Fibroblast of lung (primary cell): ENCODE results near the gene SSPN. TPM values are rescaled to one million over a fixed set of nuclear protein-coding genes. Genes with fewer than 3 reads are reported as not detected.

ENCODE experiments used
- DNase-seq, 2 donors: peaks; one replicate each; pipeline versions ENCODE4 v3.0.0 to v3.0.0-alpha.2; 2010; ENCODE audit warnings: low read depth in 2 of 2
- H2AFZ ChIP-seq: 2 replicates; pipeline ENCODE4 v1.5.1; 2012; ENCODE audit warnings: low read length, control low read depth, inconsistent platforms
- H3K27ac ChIP-seq: 2 replicates; pipeline ENCODE4 v1.5.1; 2011; ENCODE audit warnings: low read length, control low read depth; ENCODE audit not compliant: insufficient read depth
- H3K27me3 ChIP-seq: 2 replicates; pipeline ENCODE4 v1.5.1; 2011; ENCODE audit warnings: mild to moderate bottlenecking, low read length; ENCODE audit not compliant: control insufficient read depth, insufficient read depth
- H3K36me3 ChIP-seq: 2 replicates; pipeline ENCODE4 v1.5.1; 2011; ENCODE audit warnings: low read length; ENCODE audit not compliant: control insufficient read depth, insufficient read depth
- H3K4me1 ChIP-seq: 2 replicates; pipeline ENCODE4 v1.5.1; 2011; ENCODE audit warnings: low read length; ENCODE audit not compliant: control insufficient read depth, insufficient read depth; ENCODE audit errors: extremely low read depth
- H3K4me2 ChIP-seq: 2 replicates; pipeline ENCODE4 v1.5.1; 2011; ENCODE audit warnings: low read length, control low read depth; ENCODE audit not compliant: insufficient read depth; ENCODE audit errors: extremely low read depth
- H3K4me3 ChIP-seq, 4 experiments: fragments of 200-600 bp in 1 of 4; sonication (generic) in 1 of 4; replicated peaks in 1 of 4; 2 replicates each; pipeline ENCODE4 v1.5.1; 2011 to 2016; ENCODE audit warnings: low read length in 4 of 4, low read depth in 3 of 4, mild to moderate bottlenecking in 3 of 4, control low read depth in 2 of 4, inconsistent platforms in 1 of 4, mixed read lengths in 1 of 4; ENCODE audit not compliant: insufficient read depth in 1 of 4; ENCODE audit errors: control extremely low read depth in 1 of 4
- H3K79me2 ChIP-seq: 2 replicates; pipeline ENCODE4 v1.5.1; 2012; ENCODE audit warnings: mild to moderate bottlenecking, low read length, inconsistent platforms; ENCODE audit not compliant: control insufficient read depth, insufficient read depth
- H3K9ac ChIP-seq: 2 replicates; pipeline ENCODE4 v1.5.1; 2011; ENCODE audit warnings: mild to moderate bottlenecking, low read length, control low read depth; ENCODE audit not compliant: insufficient read depth
- H3K9me3 ChIP-seq: 2 replicates; pipeline ENCODE4 v1.5.1; 2012; ENCODE audit warnings: low read depth, low read length; ENCODE audit not compliant: control insufficient read depth, insufficient read depth
- H4K20me1 ChIP-seq: 2 replicates; pipeline ENCODE4 v1.5.1; 2011; ENCODE audit warnings: low read length; ENCODE audit not compliant: control insufficient read depth, insufficient read depth; ENCODE audit errors: extremely low read depth
- EZH2 ChIP-seq: IDR thresholded peaks from 2 replicates; pipeline ENCODE4 v1.5.1; 2012; ENCODE audit warnings: low read length, control low read depth, mild to moderate bottlenecking; ENCODE audit errors: missing control alignments
- polyA plus RNA-seq, 2 donors: library from polyadenylated mRNA; depleted of rRNA in 1 of 2; stranded (reverse) in 1 of 2; unstranded in 1 of 2; fragments of >200 nt; gene quantifications; 2 replicates each; pipeline ENCODE4 v1.2.1, GENCODE V29; 2011 to 2012; ENCODE audit warnings: missing spikeins in 1 of 2
- total RNA-seq: library from RNA; depleted of rRNA; stranded (reverse); fragments of >200 nt; gene quantifications from 2 replicates; pipeline ENCODE4 v1.2.1, GENCODE V29; 2014
- TF ChIP-seq, protein P1 (sequence below), 2 donors: IDR thresholded peaks in 1 of 2; conservative IDR thresholded peaks in 1 of 2; 1 replicate in 1 of 2; 2 replicates in 1 of 2; pipeline ENCODE4 v1.5.1; 2011 to 2012; ENCODE audit warnings: low read length in 2 of 2, control low read depth in 1 of 2, inconsistent platforms in 1 of 2, low read depth in 1 of 2, mild to moderate bottlenecking in 1 of 2

SSPN gene
- total and polyA plus RNA-seq, 2 donors (not counting 1 experiment from before 2014, with no cell fraction given) = 18.3 to 18.5 TPM

DNA sequence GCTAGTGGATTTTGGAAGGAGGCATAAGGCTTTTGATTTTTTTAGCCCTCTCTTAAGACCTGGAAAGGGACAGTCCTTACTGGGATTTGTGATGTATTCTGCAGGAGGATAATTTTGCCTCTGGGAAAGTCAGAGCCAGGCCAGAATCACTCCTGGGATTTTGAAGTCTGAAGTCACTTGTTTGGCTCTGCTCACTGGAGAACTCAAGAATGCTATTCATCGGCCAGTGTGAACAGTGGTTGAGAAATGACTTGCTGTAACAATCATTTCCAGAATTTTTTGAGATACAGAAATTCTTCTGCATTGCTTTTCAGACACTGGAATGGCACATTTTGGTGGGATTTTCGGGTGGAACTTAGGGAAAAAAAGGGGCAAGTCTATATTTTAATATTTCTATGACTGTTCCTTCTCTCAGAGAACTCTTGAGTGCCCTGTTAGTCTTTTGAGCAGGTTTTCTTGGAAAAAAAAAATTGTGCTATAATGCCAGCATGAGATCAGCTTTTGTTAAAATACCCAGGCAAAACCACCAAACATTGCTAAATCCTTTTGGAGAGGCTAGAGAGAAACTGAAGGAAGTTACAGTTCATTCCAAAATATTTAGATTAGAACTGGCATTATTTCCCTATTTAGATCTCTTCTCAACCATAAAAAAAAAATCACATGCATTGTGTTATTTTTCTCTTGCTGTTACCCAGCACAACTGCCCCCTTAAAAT lies 44.5 kb upstream of the SSPN start:
- H3K4me1 ChIP-seq = peaks cover 18% of the 10 kb centered on the region
- H3K9me3 ChIP-seq = no peaks in the 10 kb centered on the region
- H2AFZ ChIP-seq = no peak overlapping the region
- no peak overlapping the region for H3K4me2 ChIP-seq
- no peaks in the 10 kb centered on the region for H3K27me3 ChIP-seq
- no peaks in the 10 kb centered on the region for H4K20me1 ChIP-seq
- H3K27ac ChIP-seq = no peak overlapping the region
- TF ChIP-seq, protein P1, sequence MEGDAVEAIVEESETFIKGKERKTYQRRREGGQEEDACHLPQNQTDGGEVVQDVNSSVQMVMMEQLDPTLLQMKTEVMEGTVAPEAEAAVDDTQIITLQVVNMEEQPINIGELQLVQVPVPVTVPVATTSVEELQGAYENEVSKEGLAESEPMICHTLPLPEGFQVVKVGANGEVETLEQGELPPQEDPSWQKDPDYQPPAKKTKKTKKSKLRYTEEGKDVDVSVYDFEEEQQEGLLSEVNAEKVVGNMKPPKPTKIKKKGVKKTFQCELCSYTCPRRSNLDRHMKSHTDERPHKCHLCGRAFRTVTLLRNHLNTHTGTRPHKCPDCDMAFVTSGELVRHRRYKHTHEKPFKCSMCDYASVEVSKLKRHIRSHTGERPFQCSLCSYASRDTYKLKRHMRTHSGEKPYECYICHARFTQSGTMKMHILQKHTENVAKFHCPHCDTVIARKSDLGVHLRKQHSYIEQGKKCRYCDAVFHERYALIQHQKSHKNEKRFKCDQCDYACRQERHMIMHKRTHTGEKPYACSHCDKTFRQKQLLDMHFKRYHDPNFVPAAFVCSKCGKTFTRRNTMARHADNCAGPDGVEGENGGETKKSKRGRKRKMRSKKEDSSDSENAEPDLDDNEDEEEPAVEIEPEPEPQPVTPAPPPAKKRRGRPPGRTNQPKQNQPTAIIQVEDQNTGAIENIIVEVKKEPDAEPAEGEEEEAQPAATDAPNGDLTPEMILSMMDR (conservative IDR thresholded peaks at IDR 0.05 in 1 of 2, IDR thresholded peaks at IDR 0.05 in 1 of 2; ENCODE audit: low read depth in 1 of 2, low read length in 2 of 2) = no peak
- no peak for TF ChIP-seq EZH2
- peak; percentile 80 to 94 for DNase-seq
- H3K36me3 ChIP-seq = no peaks in the 10 kb centered on the region
- H3K79me2 ChIP-seq = no peaks in the 10 kb centered on the region
- H3K9ac ChIP-seq = no peak overlapping the region
- H3K4me3 ChIP-seq = no peak overlapping the region

GRCh38 chr12:26152507-26153102 lies 42.8 kb upstream of the SSPN start:
- Histone ChIP-seq H4K20me1 (no peaks in the 10 kb centered on the region), H3K36me3 (no peaks in the 10 kb centered on the region), H3K4me3 (no peak overlapping the region), H3K4me2 (no peak overlapping the region), H2AFZ (no peak overlapping the region), H3K4me1 (peaks cover 18% of the 10 kb centered on the region), H3K9ac (no peak overlapping the region), H3K79me2 (no peaks in the 10 kb centered on the region), H3K9me3 (no peaks in the 10 kb centered on the region), H3K27ac (peak overlapping the region; percentile 0), H3K27me3 (no peaks in the 10 kb centered on the region)
- peak in 1 of 2 donors; percentile 23 for DNase-seq
- TF ChIP-seq, protein P1 (conservative IDR thresholded peaks at IDR 0.05 in 1 of 2, IDR thresholded peaks at IDR 0.05 in 1 of 2; ENCODE audit: low read depth in 1 of 2, low read length in 2 of 2) = no peak
- TF ChIP-seq EZH2 = no peak

- DNase-seq = peak; percentile 94 to 99
- Histone ChIP-seq H2AFZ (peak overlapping the region; percentile 30), H4K20me1 (no peaks in the 10 kb centered on the region), H3K36me3 (no peaks in the 10 kb centered on the region), H3K27ac (peak overlapping the region; percentile 72), H3K4me2 (peak overlapping the region; percentile 75), H3K9me3 (no peaks in the 10 kb centered on the region), H3K4me3 (no peak overlapping the region), H3K27me3 (no peaks in the 10 kb centered on the region), H3K9ac (no peak overlapping the region), H3K79me2 (no peaks in the 10 kb centered on the region), H3K4me1 (peaks cover 18% of the 10 kb centered on the region)
- TF ChIP-seq, protein P1 (conservative IDR thresholded peaks at IDR 0.05 in 1 of 2, IDR thresholded peaks at IDR 0.05 in 1 of 2; ENCODE audit: low read depth in 1 of 2, low read length in 2 of 2) = peak; percentile 28 to 32
- no peak for TF ChIP-seq EZH2
Measured at GRCh38 chr12:26153421-26154154, 41.8 kb upstream of the SSPN start.
